Body of pancreas (tissue), 4 donors: ENCODE data around the gene LGALS1. TPM values are rescaled to one million over a fixed set of nuclear protein-coding genes. Genes with fewer than 3 reads are reported as not detected.

Source experiments
- ATAC-seq: fragments of 150-250 bp; one replicate; pipeline ENCODE4 v1.9.1; 2016
- DNase-seq, 4 donors: peaks; one replicate each; pipeline ENCODE4 v3.0.0-alpha.2; 2019
- H3K27ac ChIP-seq, 4 donors: fragments of 200-600 bp; sonication (generic); 1 replicate in 3 of 4; 2 replicates in 1 of 4; pipeline versions ENCODE4 v1.5.1 to v1.6.1; 2016 to 2019; ENCODE audit warnings: mild to moderate bottlenecking in 1 of 4, mixed read lengths in 1 of 4, moderate library complexity in 1 of 4
- H3K27me3 ChIP-seq, 2 donors: fragments of 200-600 bp; sonication (generic); one replicate each; pipeline ENCODE4 v1.6.0; 2016; ENCODE audit warnings: mild to moderate bottlenecking in 1 of 2
- H3K36me3 ChIP-seq, 2 donors: fragments of 200-600 bp; sonication (generic); replicated peaks in 1 of 2; 2 replicates each; pipeline ENCODE4 v1.5.1; 2016; ENCODE audit warnings: low read depth in 2 of 2; ENCODE audit not compliant: insufficient read depth in 1 of 2
- H3K4me1 ChIP-seq: fragments of 200-600 bp; sonication (generic); one replicate; pipeline ENCODE4 v1.6.0; 2016
- H3K4me3 ChIP-seq, 2 donors: fragments of 200-600 bp; sonication (generic); 1 replicate in 1 of 2; 2 replicates in 1 of 2; pipeline ENCODE4 v1.5.1; 2016 to 2019
- H3K9me3 ChIP-seq, 3 donors: fragments of 200-600 bp; sonication (generic); 1 replicate in 2 of 3; 2 replicates in 1 of 3; pipeline ENCODE4 v1.5.1; 2016
- POLR2A ChIP-seq, 3 donors: fragments of 450-650 bp; IDR thresholded peaks; one replicate each; pipeline ENCODE4 v1.6.1; 2016; ENCODE audit warnings: antibody characterized with exemption in 3 of 3, mild to moderate bottlenecking in 2 of 3
- WGBS, 2 donors: methylation state at CpG; one replicate each; pipeline ENCODE4 v1.1.5; 2017; 5-methylcytosine and 5-hydroxymethylcytosine counted together
- intact Hi-C: fragments of 100-400 bp; cut with DNase I; formaldehyde crosslinking; loops from one replicate; pipeline ENCODE4 v1.15.1; 2023
- small RNA-seq: library from RNA; depleted of rRNA; stranded (forward); fragments of <200 nt; gene quantifications from one replicate; pipeline ENCODE3, GENCODE V24; 2016
- total RNA-seq, 2 donors: library from RNA; depleted of rRNA; stranded (reverse); fragments of >200 nt; gene quantifications; one replicate each; pipeline ENCODE4 v1.1.0, GENCODE V29; 2016
- TF ChIP-seq, protein P1 (sequence below), 7 experiments: fragments of 450-650 bp in 4 of 7; fragments of 200-600 bp in 3 of 7; sonication (generic) in 3 of 7; IDR thresholded peaks; one replicate each; pipeline ENCODE4 v1.5.1; 2016 to 2019; ENCODE audit warnings: antibody characterized with exemption in 7 of 7

LGALS1 gene
- total RNA-seq, 2 donors from 2014 or later = 90.3 to 325 TPM

GRCh38 chr22:37726241-37726887 lies 50.9 kb downstream of the LGALS1 start:
- intact Hi-C loops = no loop called here
- no peaks in the 10 kb centered on the region for H3K27me3 ChIP-seq
- peaks cover 19% of the 10 kb centered on the region for H3K4me1 ChIP-seq
- H3K36me3 ChIP-seq = no peaks in the 10 kb centered on the region
- ATAC-seq (no peak), DNase-seq (no peak)
- no peaks in the 10 kb centered on the region for H3K9me3 ChIP-seq
- 75 to 80% methylated on average over 4 to 18 of the region's 20 CpGs for WGBS, 2 donors
- H3K4me3 ChIP-seq = no peak overlapping the region
- TF ChIP-seq, protein P1, sequence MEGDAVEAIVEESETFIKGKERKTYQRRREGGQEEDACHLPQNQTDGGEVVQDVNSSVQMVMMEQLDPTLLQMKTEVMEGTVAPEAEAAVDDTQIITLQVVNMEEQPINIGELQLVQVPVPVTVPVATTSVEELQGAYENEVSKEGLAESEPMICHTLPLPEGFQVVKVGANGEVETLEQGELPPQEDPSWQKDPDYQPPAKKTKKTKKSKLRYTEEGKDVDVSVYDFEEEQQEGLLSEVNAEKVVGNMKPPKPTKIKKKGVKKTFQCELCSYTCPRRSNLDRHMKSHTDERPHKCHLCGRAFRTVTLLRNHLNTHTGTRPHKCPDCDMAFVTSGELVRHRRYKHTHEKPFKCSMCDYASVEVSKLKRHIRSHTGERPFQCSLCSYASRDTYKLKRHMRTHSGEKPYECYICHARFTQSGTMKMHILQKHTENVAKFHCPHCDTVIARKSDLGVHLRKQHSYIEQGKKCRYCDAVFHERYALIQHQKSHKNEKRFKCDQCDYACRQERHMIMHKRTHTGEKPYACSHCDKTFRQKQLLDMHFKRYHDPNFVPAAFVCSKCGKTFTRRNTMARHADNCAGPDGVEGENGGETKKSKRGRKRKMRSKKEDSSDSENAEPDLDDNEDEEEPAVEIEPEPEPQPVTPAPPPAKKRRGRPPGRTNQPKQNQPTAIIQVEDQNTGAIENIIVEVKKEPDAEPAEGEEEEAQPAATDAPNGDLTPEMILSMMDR (IDR thresholded peaks at IDR 0.05) = peak in 2 of 7 experiments; percentile 4 to 6
- TF ChIP-seq POLR2A (IDR thresholded peaks at IDR 0.05) = no peak
- H3K27ac ChIP-seq = no peak overlapping the region

DNA sequence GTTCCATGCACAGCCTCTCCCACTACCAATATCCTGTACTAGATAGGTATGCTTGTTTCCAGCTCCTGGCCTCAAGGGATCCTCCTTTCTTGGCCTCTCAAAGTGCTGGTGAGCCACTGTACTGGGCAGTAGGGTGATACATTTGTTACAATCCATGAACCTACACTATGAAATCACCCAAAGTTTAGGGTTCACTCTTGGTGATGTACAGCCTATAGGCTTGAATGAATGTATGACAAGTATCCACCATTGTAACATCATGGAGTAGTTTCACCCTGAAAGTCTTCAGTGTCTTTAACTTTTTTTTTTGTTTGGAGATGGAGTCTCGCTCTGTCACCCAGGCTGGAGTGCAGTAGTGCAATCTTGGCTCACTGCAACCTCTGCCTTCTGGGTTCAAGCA lies 53.2 kb downstream of the LGALS1 start:
- ATAC-seq (no peak), DNase-seq (no peak)
- intact Hi-C loops = no loop called here
- 100% methylated on average over 1 of the region's 1 CpG for WGBS, 2 donors
- Histone ChIP-seq H3K36me3 (no peaks in the 10 kb centered on the region), H3K27me3 (no peaks in the 10 kb centered on the region), H3K4me3 (no peak overlapping the region), H3K27ac (peak overlapping the region in 3 of 4 donors; percentile 32 to 57 (median 51)), H3K9me3 (no peaks in the 10 kb centered on the region), H3K4me1 (peaks cover 29% of the 10 kb centered on the region)
- no peak for TF ChIP-seq POLR2A (IDR thresholded peaks at IDR 0.05)
- TF ChIP-seq, protein P1 (IDR thresholded peaks at IDR 0.05) = no peak

Small RNAs within 50 kb of the gene (small RNA-seq; reads per million reads assigned to genes)
- not detected for gene RN7SL385P

Other genes starting within 250 kb of the LGALS1 start
- 1 to 10 TPM in 1 of 2 donors, not detected in 1; 1.6 TPM for gene ELFN2, start 248.2 kb upstream of the LGALS1 start, total RNA-seq
- gene MFNG, start 189.3 kb upstream of the LGALS1 start, total RNA-seq = 1 to 10 TPM; 3.0 to 7.3 TPM
- 10 to 100 TPM; 17.4 to 28.7 TPM for gene CARD10, start 156.2 kb upstream of the LGALS1 start, total RNA-seq
- gene CDC42EP1, start 115.2 kb upstream of the LGALS1 start, total RNA-seq = 10 to 100 TPM; 73.2 to 84.7 TPM
- gene LGALS2, start 95.5 kb upstream of the LGALS1 start, total RNA-seq = 10 to 100 TPM; 19.2 to 68.9 TPM
- gene GGA1, start 66.8 kb upstream of the LGALS1 start, total RNA-seq = 10 to 100 TPM; 38.4 to 42.5 TPM
- 10 to 100 TPM in 1 of 2 donors, 1 to 10 TPM in 1; 2.0 to 40.0 TPM for gene SH3BP1, start 36.0 kb upstream of the LGALS1 start, total RNA-seq
- gene PDXP, start 16.9 kb upstream of the LGALS1 start, total RNA-seq = 10 to 100 TPM in 1 of 2 donors, 1 to 10 TPM in 1; 7.0 to 23.1 TPM
- 10 to 100 TPM; 10.4 to 19.1 TPM for gene NOL12, start 10.7 kb downstream of the LGALS1 start, total RNA-seq
- 10 to 100 TPM; 65.6 to 76.5 TPM for gene TRIOBP, start 21.4 kb downstream of the LGALS1 start, total RNA-seq
- gene GCAT, start 132.3 kb downstream of the LGALS1 start, total RNA-seq = 10 to 100 TPM; 31.6 to 42.5 TPM
- not detected for gene GALR3, start 147.7 kb downstream of the LGALS1 start, total RNA-seq
- gene ANKRD54, start 168.7 kb downstream of the LGALS1 start, total RNA-seq = 10 to 100 TPM; 38.1 to 88.0 TPM
- 100 to 1,000 TPM; 139 to 230 TPM for gene EIF3L, start 173.8 kb downstream of the LGALS1 start, total RNA-seq
- 10 to 100 TPM; 19.2 to 34.9 TPM for gene MICALL1, start 230.7 kb downstream of the LGALS1 start, total RNA-seq